22Rv1 (cell line): ENCODE results near the gene INPP5A.

Experiments used
- CTCF ChIP-seq: fragments of 450-650 bp; IDR thresholded peaks from 2 replicates; pipeline ENCODE4 v1.5.1; 2017; ENCODE audit warnings: mild to moderate bottlenecking
- ZFX ChIP-seq: fragments of 450-650 bp; IDR thresholded peaks from 2 replicates; pipeline ENCODE4 v1.6.1; 2017; ENCODE audit warnings: antibody characterized with exemption, borderline replicate concordance

DNA sequence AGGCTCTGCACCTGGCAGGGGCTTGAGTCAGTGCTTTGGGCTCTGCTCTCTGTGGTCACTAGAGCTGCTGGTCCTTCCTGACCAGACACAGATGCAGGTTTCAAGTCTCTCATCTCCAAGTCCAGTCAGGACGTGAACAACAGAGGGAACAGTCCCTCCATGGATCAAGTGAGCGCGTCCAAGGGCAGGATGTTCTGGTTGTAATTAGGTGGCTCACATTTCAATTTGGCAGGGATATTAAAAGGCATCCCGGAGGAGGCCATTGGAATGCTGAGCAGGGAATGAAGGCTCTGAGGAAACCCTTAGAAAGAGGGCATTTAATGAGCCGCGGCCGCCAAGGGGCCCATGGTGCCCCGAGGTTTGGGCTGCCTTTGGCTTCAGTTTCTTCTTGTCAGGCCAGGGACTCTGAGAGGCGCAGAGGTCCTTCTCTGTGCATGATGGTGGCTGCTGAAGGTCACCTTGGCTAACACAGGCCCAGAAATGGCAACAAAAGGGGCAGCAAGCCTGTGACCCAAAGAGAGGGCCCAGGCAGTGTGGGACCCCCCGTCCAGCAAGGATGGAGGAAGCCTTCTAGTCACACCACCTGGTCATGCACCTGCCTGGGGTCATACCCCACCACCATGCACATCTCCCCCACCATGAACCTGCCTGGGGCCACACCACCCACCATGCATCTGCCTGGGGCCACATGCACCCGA is 30.7 kb upstream of the INPP5A start:
- TF ChIP-seq CTCF (no peak), ZFX (no peak)
